NCI-H1105 treated with DMSO at 0.1 percent for 48 hours (cell line): ENCODE data around the gene DSCAM.
"Not testable (repeated sequence)": the region's sequence is repeated elsewhere in the genome, so short reads cannot be mapped to it uniquely, and the experiment has no call there.

Experiments used
- DNase-seq: peaks from one replicate; lab custom pipeline; 2025; lab: John Stamatoyannopoulos, UW

DSCAM gene

DNA sequence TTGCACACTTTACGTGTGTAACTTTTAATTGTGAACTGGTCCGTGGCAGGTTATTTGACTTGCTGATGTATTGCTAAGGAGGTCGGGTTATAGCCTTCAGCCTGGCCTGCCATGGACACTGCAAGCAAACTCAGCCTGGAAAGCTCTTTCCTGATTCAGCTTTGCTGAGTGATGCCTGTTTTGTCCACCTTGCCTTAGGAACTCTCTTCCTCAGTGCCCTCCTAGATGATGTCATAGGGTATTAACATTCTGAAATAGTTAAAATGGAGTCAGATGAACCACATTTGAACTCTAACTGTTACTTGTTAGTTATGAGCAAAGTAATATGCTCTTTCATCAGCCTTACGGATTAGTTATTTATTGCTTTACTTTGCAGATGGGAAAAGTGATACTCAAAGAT lies 533.7 kb downstream of the DSCAM start:
- DNase-seq, result no peak

DNA sequence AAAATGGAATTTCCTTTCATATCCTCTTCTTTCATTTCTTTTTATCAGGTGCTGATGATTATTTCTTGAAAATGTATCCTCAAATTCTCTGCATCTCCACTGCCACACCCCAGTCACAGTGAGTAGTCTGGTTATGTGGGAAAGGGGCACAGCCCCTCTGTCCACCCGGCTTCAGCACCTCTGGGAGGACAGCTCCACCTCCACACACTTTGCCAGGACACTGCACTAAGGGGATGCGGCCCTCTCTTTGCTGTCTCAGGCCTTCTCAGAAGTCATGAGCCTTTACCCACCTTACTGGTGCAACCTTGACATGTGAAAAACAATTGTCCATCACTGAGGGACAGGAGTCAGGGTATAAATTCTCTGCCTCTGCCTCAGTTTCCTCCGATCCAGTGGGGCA lies 546.7 kb downstream of the DSCAM start:
- no peak for DNase-seq

DNA sequence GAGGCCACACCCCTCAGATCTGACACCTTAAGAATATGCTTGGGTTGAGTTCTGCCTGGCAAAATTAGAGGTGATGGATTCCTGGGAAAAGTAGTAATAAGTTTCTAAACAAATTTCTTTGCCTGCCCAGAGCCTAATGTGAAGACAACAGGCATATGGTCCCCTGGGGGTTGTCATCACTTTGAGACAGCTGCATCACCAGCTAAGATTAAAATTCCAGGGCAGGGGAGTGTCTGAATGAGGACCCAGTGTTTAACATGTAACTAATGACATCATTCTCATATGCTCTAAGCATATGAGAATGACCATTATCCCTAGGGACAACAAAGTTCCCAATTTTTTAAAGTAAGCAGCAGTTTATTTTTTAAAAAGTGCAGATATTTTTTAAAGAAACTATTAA lies 547.5 kb downstream of the DSCAM start:
- no peak for DNase-seq

DNA sequence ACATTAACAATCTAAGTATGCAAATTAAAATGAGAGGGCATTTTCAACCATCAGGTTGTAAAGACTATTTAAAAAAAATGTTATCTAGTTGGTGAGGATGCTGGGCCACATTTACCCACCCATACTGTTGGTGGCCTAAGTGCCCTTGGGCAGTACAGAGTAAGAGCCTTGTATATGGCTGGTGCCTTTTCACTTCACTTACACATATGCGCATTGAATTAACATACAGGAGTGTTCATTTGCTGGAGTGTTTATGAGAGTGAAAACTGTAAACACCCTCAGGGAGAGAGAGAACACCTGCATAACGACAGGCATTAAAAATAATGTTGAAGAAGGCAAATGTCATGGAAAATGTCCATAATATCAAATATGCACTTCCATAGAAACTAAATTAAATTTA lies 552.6 kb downstream of the DSCAM start:
- no peak for DNase-seq

DNA sequence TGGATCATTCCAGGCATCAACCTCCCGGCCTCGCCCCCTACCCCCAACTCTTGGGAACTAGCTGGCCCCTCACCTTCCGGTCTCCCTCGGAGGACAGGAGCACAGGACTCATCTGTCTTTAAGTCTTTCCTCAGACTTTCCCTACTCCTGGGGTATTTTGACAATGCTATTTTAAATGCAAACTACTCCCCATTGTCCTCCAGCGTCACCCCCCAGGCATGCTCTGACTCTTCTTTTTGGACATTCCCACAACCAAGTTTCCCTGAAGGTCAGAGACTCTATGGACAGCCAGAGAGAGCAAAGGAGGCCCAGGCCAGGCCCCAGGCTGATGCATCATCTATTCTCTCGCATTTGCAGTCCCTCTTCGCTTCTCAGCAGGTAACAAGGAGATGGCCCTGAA lies 555.4 kb downstream of the DSCAM start:
- no peak for DNase-seq

DNA sequence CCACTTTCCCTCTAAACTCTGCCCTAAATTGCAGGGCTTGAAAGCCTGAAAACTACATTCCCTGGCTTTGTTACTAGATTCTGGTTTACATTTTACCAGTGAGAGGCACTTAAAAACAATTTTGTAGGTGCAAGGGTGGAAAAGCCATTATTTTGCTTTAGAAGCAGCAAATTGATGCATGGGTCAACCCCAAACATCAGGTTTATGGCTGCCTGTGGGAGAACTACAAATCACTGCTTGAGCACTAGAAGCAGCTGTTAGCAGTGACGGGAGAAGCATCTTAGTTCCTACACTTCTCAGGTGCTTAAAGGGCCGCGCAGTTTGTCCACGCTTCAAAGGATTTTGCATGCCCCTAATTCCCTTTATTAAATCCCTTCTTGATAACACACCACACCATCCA lies 562.5 kb downstream of the DSCAM start:
- DNase-seq, result no peak

DNA sequence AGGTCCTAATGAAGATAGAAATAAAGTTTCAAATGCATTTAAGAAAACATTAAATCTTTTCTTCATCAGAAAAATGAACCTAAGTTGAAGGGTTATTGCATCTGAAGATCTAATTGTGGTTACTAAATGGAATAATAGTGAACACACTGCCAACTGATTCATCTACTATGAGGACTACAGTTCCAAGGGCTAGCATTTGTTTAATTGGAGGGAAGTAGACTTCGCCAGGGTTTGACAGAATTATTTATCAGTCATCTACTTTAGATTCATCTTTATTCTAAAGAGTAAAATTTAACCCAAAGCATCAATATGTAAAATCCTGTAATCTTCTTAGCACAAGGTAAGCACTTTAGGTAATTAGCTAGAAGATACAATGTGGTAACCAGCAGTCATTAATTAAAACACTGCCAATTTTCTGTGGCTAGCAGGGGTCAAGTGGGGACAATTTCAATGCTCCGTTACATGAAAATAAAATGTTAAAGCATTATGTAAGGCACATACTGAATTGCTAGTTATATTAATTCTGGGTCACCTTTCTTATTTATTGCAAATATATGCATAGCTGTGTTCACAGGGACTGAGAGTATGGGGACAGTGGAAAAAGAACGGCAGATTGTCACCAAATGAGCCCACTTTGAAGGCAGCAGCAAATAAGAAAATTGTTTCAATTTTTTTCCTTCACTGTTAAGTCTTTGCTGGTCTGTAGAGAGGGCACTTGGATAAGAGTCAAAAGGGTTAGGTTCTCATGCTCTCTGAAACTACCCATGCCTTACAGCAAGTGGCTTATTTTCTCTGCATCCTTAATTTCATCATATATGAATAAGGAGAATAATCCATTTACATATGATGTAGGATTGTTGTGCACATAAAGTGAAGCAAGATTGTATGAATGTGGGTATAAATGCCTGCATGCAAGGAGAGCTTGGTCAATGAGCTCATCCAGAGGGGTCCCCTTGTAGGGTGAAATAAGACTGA lies 563.8 kb downstream of the DSCAM start:
- DNase-seq, result peak; percentile 47

DNA sequence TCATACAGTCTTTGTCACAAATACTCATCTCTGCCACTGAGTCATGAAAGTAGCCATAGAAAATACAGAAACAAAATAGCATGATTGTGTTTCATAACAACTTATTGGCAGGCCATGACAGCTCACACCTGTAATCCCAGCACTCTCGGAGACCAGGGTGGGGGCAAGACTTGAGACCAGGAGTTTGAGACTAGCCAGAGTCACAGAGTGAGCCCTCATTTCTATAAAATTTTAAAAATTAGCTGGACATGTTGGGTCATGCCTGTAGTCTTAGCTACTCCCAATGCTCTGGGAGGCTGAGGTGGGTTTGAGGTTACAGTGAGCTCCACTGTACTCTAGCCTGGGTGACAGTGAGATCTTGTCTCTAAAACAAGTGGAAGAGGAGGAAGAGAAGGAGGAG lies 568.6 kb downstream of the DSCAM start:
- DNase-seq, result no peak

DNA sequence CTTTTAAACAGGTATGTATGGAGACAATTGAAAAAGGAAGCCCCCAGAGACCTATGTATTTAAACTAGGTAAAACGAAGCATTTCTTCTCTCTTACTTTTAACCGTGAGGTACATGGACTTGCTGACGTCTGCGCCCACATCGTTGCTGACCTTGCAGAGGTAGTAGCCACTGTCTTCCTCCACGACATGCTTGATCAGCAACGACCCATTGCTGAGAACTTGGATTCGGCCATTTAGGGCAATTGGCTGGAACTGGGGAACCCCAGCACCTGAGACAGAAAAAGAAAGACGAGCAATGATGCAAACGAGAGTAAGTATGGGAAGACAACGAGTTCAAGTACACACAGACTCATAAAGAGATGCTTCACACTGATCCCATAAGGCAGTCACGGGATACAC lies 571.0 kb downstream of the DSCAM start:
- DNase-seq, result no peak

DNA sequence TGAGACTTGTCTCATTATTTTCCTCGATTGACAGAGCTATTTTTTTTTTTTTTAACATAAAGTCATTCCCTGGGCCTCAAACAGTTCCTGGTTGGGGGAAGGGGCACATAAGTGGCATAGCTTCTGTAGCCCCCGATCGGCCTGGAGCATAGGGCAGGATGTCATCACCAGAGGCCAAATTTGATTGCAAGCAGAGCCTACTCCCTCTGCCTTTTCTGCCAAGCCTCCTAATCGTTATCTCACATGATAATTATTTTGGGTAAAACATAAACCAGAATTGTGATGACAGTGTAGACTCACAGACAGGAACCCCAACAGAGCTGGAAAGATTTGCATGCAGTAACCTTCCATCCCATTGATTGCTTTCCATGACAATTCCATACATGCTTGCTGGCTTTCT lies 574.9 kb downstream of the DSCAM start:
- no peak for DNase-seq

DNA sequence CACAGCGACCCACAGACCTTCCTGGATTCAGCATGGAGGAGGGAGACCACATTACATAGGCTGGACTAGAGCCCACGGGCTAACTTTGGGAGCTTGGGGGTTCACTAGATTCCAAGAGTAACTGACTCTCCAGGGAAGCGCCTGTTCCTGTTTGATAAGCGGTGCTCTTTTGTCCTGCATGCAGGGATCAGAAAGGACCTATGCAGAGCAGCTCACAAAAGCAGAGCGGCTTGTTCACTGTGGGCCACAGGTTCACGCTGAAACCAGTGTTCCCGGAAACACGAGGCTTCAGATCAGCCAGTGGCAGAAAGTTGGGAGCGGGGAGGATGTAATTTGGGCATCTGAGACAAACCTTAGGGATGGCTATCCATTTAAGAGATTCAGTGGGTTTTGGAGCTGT lies 575.8 kb downstream of the DSCAM start:
- DNase-seq, result no peak

DNA sequence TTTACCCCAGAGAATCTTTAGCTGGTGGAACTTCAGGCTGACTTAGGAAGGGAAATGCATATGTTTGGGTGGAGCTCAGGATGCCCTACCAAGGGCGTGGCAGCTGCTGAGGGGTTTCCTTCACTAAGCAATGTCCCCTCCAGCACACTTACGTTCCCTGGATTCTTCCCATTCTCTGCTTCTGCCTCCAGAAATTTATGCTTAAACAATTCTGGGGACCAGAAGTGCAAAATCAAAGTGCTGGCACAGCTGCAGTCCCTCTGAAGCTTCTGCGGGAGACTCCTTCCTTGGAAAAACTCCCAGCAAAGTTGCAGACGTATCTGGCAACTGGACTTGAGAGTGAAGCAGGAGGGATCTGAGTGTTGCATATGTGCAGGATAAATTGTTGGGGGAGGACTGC lies 576.9 kb downstream of the DSCAM start:
- DNase-seq, result no peak

DNA sequence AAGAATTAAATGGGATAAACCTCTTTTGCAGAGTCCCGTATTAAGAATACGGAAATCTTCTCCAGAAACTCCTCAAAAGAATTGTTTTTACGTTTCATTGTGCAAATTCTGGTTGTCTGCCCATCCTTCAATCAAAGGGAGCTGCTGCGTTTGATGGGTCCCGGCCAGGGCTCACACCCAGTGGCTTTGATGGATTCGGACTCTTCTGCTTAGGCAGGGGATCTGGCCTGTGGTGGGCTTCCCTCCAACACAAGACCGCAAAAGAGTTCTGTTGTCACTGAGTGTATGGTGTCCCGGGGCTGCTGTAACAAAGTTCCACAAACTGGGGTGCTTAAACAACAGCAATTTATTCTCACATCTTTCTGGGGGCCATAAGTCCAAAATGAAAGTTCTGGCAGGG lies 577.7 kb downstream of the DSCAM start:
- no peak for DNase-seq

DNA sequence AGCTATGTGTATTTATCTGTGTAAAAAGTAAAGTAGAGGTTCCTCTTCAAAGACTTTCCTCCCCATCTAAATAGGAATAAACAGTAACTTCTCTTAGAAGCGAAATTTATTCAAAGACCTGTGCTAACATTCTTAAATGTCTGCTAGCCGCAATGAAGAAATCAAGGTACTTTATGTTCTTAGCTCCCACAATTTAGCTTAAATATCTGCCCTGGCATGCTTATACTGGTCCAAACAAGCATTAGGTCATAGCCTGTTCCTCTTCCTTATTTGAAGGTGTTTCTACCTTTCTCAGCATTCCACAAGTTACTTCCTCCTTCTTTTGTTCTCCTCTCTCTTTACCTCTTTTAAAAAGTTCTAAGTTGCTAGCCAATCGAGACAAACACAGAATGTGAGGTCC lies 588.5 kb downstream of the DSCAM start:
- DNase-seq, result not testable (repeated sequence)

DNA sequence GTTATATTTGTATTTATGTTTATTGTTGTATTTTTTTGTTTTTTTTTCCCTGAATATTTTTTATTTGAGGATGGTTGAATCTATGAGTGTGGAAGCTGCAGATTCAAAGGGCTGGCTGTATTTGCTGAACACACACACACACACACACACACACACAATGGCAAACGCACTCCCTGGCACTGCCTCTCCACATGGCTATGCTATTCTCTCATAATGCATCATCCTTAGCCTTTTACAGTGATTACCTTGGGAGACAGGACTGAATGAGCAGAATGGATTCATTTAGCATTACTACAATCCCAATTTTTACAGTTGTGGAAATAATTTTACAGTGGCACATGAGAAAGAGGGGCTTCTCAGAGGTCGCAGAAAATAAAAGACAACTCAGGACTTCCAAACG lies 589.6 kb downstream of the DSCAM start:
- DNase-seq, result no peak

DNA sequence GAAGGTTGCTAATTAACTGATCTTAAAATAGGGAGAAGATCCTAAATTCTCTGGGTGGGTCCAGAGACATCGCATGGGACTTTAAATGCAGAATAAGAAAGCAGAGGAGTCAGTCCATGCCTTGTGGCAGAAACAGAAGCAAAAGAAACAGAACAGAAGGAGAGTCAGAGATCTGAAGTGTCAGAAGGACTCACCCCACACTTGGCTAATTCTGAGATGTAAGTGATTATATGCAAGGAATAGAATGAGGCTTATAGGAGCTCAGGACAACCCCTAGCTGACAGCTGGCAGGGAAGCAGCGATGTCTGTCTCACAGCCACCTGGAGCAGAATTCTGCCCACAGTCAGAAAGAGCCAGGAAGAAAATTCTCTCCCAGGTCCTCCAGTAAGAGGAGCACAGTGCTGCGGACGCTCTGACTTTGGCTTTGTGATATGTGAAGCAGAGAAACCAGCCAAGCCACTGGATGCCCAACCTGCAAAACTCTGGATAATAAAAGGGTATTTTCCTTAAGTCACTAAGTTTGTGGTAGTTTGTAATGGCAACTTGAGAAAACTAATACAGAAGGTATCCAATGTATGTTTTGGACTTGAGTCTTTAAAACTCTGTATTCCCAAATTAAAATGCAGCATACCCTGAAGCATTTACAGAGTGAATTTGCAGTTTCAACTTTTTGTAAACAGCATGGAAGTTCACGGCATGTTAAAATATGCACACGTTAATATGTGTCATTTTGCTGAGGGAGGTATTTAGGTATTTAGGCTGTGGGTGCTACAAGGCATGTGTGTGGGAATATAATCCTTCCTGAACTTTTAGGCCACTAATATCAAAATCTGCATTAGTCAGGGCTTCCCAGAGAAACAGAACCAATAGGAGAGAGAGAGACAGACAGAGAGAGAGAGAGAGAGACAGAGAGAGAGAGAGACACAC lies 591.2 kb downstream of the DSCAM start:
- DNase-seq, result no peak

DNA sequence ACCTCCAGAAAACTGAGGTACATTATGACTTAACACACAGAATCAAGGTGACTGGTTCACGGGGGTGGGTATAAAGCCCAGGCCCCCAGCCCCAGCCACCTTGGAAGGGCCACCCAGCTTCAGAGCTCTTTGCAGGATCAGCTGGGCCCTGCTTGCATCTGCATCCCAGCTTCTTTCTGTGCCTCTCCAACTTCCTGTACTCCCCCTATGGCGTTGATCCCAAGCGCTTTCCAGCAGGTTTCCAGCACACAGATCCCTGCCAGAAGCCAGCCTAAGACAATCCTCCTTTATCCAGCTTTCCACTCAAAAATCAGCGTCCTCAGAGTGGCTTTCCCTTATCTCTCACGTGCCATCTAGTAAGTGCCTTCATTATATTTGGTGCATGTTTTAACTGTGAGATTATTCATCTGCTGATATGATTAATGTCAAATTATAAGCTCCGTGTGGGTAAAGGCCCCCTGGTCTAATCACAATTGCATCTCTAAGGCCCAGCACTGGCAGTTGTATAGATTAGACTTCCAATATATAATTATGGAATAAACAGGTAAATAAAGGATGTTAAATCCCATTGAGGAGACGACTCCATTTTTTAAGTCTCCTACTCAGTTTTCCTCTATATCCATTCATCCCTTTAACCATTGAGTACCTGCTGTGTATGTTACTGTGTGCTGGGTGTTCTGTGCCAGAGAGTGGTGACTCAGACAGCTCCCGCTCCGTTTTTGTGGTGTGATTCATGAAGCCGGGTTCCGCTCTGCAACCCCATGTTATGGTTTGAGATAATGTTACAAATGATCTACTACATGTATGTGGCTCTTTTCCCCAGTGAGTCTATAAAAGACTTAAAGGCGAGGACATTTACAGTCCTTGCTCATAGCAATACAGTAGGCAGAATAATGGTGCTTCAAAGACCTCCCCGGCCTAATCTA lies 592.2 kb downstream of the DSCAM start:
- DNase-seq, result no peak

DNA sequence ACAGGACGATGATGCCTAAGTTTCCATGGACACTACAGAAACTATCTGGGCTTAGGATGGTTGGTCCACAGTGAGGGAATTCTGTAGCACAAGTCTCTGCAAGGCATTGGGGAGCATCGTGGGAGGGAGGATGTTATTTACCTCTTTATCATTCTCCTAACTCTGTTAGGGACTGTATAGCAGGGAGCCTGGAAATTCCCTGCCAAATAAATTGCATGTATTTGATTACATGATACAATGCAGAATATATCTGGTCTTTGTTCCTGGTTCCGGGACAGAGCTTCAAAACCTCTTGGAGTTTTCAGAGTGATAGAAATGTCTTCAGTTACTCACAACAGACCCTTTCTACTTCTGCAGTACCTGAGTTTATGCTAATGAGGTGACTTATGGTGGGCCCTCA lies 593.8 kb downstream of the DSCAM start:
- no peak for DNase-seq

DNA sequence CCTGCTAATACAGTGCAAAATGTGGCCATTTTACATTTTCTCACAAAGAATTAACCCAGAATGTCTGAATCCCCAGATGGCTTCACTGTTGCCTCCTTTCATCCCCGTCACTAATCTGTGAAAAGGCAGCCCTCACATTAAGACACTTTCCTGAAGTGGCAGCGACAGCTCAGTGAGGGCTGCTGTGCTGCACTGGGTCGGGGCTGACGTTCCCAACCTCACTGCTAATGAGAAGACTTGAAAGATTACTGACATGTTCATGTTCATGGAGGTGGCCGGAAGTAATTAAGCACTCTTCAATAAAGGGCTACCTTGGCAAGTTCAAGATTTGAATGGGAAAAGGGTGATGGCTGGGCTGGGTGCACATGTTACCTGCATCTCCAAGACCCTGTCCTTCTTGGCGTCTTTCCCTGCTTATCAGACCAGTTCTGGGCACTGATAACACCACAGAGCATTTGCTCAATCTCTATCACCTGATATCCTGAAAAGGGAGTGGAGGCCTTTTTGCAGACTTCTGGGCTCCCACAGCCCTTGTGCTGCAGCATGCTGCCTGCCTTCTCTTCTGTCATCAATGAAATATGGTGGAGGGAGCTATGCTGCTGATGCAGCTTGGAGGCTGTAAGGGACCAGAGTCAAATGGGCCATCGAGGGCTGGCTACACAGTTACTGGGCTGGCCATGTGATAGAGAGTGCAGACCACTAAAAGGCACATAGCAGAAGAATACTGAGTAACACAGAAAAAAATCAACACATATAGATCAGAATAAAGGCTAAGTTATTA lies 596.3 kb downstream of the DSCAM start:
- no peak for DNase-seq

DNA sequence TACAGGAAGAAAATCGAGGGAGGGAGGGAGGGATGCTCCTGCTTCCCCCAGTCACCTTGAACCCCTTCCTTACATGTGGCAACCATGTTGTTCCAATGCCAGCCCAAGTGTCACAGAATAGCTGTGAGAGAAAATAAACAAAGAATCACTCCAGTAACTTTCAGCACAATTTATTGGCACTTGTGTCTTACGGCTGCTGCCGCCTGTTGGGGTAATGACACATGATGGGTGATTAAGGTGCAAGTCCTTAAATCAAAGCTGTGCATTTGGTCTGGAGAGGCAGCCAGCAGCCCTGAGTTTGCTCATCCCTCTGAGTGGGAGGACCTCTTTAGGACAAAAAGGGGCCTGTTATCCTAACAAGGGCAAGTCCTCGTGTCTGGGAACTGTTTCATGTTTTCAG lies 602.0 kb downstream of the DSCAM start:
- no peak for DNase-seq

DNA sequence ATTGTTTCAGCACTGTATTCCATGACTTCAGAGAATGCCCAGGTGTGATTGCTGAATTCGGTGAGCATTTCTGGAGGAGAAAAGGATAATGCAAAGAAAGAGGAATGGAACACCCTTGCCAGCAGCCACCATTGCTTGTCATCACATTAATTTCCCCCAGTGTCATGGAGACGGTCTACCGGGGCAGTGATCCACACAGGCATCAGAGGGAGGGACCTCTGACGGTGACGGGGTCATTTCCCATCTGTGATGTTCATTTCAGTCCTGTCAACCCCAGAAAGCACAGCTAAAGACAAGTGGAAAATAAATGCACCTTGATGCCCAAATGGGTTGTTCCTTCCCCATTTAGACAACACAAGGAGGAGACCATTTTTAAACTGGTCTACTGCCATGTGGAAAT lies 603.3 kb downstream of the DSCAM start:
- DNase-seq, result no peak
